PFSK-1 (cell line): ENCODE measurements around the gene ENOX2.

Source experiments
- POLR2AphosphoS5 ChIP-seq: IDR thresholded peaks from 2 replicates; pipeline ENCODE4 v1.6.1; 2012; ENCODE audit warnings: low read depth, mild to moderate bottlenecking, control low read depth, low read length, moderate library complexity
- SIN3A ChIP-seq: IDR thresholded peaks from 2 replicates; pipeline ENCODE4 v1.6.1; 2012; ENCODE audit warnings: mild to moderate bottlenecking, low read length, moderate library complexity, borderline replicate concordance; ENCODE audit not compliant: insufficient read depth
- TAF1 ChIP-seq: IDR thresholded peaks from 2 replicates; pipeline ENCODE4 v1.6.1; 2012; ENCODE audit warnings: low read length, control low read depth, borderline replicate concordance; ENCODE audit not compliant: insufficient read depth
- TF ChIP-seq, protein P1 (sequence below), 2 experiments: IDR thresholded peaks; 2 replicates each; pipeline versions ENCODE4 v1.6.1 to v1.8.0; 2011 to 2012; ENCODE audit warnings: low read depth in 2 of 2, low read length in 2 of 2, control low read depth in 1 of 2, inconsistent platforms in 1 of 2, mild to moderate bottlenecking in 1 of 2, moderate library complexity in 1 of 2; ENCODE audit not compliant: insufficient read depth in 1 of 2

DNA sequence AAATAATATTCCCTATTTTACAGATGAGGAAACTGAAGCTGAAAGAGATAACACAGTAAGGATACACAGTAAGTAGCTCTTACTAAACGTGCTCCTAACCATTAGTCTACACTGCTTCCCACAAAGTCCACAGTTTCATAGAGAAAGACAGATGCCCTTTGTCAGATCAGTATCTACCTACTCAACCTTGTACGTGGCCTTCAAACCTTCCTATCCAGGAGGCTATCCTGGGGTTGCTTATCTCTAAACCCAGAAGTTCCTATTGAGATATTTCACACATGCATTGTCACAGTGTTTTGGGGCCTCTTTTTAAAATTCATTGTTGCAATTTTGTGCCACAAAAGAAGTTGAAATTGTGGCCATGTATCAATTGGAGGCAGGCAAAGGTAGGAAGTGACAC is 208.0 kb downstream of the ENOX2 start:
- no peak for TF ChIP-seq POLR2AphosphoS5
- TF ChIP-seq, protein P1, sequence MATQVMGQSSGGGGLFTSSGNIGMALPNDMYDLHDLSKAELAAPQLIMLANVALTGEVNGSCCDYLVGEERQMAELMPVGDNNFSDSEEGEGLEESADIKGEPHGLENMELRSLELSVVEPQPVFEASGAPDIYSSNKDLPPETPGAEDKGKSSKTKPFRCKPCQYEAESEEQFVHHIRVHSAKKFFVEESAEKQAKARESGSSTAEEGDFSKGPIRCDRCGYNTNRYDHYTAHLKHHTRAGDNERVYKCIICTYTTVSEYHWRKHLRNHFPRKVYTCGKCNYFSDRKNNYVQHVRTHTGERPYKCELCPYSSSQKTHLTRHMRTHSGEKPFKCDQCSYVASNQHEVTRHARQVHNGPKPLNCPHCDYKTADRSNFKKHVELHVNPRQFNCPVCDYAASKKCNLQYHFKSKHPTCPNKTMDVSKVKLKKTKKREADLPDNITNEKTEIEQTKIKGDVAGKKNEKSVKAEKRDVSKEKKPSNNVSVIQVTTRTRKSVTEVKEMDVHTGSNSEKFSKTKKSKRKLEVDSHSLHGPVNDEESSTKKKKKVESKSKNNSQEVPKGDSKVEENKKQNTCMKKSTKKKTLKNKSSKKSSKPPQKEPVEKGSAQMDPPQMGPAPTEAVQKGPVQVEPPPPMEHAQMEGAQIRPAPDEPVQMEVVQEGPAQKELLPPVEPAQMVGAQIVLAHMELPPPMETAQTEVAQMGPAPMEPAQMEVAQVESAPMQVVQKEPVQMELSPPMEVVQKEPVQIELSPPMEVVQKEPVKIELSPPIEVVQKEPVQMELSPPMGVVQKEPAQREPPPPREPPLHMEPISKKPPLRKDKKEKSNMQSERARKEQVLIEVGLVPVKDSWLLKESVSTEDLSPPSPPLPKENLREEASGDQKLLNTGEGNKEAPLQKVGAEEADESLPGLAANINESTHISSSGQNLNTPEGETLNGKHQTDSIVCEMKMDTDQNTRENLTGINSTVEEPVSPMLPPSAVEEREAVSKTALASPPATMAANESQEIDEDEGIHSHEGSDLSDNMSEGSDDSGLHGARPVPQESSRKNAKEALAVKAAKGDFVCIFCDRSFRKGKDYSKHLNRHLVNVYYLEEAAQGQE (IDR thresholded peaks at IDR 0.05; ENCODE audit: insufficient read depth in 1 of 2, low read depth in 2 of 2, low read length in 2 of 2) = no peak
- no peak for TF ChIP-seq TAF1
- no peak for TF ChIP-seq SIN3A
